NOMO-1 (cell line): ENCODE results near the gene P3H4.

Experiments used
- DNase-seq, 2 experiments: peaks; one replicate each; lab custom pipeline; 2025; ENCODE audit not compliant: unreplicated experiment in 2 of 2; lab: John Stamatoyannopoulos, UW

P3H4 gene

GRCh38 chr17:41773190-41773588, 38.6 kb downstream of the P3H4 start:
- no peak for DNase-seq

DNA sequence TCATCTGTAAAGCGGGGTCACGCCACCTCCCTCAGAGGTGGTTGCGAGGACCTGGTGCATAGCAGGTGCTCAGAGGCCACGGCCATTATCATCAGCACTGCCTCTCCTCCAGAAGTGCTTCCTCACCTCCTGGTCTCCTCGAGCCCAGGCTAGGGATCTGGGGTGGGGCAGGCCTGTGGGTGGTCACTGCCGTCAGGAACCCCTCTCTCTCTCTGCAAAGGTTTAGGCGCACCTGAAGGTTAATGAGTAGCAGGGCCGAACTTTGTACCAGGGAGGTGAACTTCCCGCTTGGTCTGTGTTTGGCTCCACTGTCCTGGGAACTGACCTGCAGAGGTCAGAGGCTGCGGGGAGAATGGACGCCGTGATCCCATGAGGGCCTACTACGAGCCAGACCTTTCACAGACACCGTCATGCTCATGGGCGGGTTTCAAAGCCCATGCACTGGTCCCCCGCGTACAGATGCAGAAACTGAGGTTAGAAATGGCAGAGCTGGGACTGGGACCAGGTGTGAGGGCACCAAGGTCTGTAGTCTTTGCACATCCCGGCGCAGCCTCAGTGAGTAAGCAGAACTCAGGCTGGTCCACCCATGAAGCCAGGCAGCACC, 39.1 kb downstream of the P3H4 start:
- DNase-seq, result no peak

GRCh38 chr17:41772218-41772585, 39.5 kb downstream of the P3H4 start:
- no peak for DNase-seq

- no peak for DNase-seq
Measured at GRCh38 chr17:41771389-41772206, 40.2 kb downstream of the P3H4 start.

- DNase-seq, result no peak
Measured at GRCh38 chr17:41769985-41770384, 41.8 kb downstream of the P3H4 start.

GRCh38 chr17:41769346-41769862, 42.3 kb downstream of the P3H4 start:
- no peak for DNase-seq

DNA sequence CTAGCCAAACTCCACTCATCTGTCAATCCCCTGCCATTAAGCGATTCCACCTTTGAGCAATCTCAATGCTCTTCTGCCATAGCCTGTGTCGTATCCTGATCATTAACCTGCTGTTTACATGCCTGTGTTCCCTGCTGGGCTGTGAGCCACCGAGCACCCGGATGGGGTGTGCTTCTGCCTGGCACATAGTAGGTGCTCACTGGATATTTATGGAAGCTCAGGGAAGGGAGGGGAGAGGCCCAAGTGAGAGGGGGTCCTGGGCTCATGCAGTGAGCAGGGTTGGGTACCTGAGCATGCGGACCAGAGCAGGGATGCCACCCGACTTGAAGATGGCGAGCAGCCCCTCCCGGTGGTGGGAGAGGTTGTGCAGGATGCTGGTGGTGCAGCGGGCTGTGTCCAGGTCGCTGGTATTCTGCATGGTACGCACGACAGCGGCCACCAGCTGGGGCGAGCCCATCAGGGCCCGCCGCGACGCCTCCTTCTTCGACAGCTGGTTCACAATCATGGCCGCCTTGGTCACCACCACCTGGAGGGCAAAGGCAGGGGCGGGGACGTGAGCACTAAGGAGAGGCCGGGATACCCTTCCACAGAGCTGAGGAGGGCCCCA, 43.0 kb downstream of the P3H4 start:
- no peak for DNase-seq

DNA sequence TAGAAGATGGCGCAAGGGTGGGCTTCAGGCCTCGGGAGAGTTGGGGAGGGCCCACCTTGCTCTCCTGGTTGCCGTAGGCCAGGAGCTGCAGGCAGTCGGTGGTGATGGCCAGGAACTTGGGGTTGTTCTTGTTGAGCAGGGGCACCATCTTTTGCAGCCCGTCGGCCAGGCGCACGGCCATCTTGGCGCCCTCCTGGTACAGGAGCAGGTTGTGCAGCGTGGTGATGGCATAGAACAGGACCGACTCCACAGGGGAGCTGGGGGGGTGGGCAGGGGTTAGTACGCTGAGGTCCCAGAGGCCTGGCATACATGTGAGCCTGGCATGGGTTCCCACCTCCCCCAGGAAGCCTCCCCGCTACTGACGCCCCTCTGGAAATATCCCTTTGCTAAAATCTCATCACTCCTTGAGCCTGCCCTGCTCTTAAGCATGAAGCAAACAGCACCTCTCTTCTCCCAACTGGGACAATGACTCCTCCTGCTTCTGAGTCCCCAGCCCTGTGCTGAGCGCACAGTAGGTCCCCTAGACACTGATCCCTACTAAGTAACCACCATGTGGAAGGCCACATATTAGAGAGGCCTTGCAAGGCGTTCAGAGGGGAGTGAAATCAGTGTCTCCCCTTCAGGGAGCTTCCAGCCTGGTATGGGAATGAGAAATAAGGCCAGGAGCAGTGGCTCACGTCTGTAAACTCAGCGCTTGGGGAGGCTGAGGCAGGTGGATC, 44.3 kb downstream of the P3H4 start:
- no peak for DNase-seq

- no peak for DNase-seq
Measured at GRCh38 chr17:41766135-41766534, 45.6 kb downstream of the P3H4 start.

DNA sequence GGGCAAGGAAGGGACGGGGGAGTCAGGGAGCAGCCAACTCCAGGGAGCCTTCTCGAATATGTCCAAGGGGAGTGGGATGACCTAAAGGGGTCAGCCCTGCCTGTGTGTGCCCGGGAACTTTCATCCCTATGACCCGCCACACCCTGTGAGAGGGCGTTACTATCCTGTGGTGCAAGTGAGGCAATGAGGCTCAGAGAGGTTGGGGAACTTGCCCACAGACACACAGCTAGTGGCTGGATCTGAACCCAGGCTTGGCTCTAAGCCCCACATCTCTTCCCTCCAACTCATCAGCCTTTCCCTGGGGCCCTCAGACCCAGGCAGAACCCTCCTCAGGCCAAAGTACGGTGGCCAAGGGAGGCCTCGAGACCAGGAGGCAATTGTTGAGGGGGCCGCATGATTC, 48.4 kb downstream of the P3H4 start:
- no peak for DNase-seq

- no peak for DNase-seq
Measured at GRCh38 chr17:41762841-41763240, 48.9 kb downstream of the P3H4 start.

GRCh38 chr17:41762391-41762790, 49.4 kb downstream of the P3H4 start:
- no peak for DNase-seq

DNA sequence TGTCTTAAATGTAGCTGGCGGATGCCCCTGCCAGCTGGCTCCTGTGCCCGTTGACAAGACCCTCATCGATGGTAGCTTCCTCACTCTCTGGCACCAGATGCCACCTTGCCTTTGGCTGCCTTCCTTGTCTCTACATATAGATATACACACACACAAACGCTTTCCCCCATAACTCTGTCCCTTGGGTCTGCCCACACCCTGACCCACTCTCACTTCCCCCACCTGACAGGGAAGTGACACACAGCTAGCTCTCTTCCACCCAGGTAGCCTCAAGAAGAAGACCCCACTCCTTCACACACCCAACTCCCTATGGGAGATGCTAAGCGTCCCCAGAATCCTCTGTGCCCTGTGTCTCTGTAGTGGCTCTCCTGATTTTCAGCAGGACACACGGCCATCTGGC, 50.9 kb downstream of the P3H4 start:
- no peak for DNase-seq

DNA sequence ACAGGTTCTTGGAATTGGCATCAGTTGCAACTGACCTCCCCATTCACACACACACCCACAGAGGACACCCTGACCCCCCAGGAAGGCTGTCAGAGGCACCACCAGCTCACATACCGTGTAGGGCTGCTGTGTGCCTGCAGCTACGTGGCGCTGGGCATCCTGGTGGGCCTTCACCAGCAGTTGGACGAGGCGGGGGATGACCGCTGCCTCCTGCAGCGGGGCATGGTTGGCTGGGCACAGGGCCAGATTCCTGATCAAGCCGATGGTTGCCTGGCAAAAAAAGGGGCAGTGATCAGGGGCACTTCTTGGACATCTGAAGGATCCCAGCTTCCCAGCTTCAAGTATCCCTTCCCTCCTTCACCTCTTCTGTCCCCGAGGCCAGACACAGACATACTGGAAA, 53.1 kb downstream of the P3H4 start:
- no peak for DNase-seq

- no peak for DNase-seq
Measured at GRCh38 chr17:41754066-41754465, 57.7 kb downstream of the P3H4 start.
